ENCODE results near the gene ERGIC1.

DNA sequence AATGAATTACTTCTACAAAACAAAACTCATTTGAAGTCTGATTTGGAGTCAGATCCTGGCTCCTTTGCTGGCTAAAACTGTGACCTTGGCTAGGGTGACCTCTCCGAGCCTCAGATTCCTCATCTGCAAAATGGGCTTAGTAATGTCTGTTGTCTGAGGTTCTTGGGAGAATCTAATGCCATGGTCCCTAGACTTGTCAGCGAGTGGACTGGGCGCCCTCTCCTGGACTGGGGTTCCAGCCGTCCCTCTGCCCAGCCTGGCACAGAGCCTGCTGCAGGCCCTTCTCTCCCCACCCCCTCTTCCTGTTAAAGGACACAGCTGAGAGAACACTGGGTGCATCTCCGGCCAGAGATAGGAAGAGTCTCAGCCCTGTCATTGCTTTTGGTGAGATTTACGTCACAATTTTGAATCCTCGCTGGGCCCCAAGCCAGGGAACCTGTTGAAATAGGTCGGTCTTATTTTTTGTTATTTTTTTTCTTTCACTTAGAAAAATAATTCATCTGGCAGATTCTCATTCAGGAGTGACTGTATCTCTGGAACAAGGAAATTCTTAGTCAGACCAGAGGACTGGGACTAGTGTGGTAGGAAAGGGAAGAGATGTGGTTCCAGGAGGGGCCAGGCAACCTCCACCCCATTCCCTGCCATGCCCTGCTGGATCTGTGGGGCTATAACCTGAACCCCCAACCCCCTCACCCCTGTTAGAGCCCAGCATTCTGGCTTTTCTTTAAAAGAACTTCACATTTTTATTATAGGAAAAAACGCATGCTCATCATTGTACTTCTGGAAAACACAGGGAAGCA lies 77.0 kb downstream of the ERGIC1 start:
- TF ChIP-seq POLR2A (IDR thresholded peaks at IDR 0.05; ENCODE audit: low read depth, low read length) (no peak), ZSCAN29 (IDR thresholded peaks at IDR 0.05) (no peak), SPI1 (IDR thresholded peaks at IDR 0.05; ENCODE audit: borderline replicate concordance, insufficient read depth, low read depth, low read length) (no peak), JUNB (IDR thresholded peaks at IDR 0.05) (no peak), CHD1 (IDR thresholded peaks at IDR 0.05; ENCODE audit: low read depth, low read length) (no peak), EZH2 (IDR thresholded peaks at IDR 0.05; ENCODE audit: borderline replicate concordance, control insufficient read depth, low read depth, low read length) (no peak), NR2F1 (conservative IDR thresholded peaks at IDR 0.05) (0 out of 2 replicates have a peak, but pooled peaks have one; percentile 19)
- TF ChIP-seq, protein P1, sequence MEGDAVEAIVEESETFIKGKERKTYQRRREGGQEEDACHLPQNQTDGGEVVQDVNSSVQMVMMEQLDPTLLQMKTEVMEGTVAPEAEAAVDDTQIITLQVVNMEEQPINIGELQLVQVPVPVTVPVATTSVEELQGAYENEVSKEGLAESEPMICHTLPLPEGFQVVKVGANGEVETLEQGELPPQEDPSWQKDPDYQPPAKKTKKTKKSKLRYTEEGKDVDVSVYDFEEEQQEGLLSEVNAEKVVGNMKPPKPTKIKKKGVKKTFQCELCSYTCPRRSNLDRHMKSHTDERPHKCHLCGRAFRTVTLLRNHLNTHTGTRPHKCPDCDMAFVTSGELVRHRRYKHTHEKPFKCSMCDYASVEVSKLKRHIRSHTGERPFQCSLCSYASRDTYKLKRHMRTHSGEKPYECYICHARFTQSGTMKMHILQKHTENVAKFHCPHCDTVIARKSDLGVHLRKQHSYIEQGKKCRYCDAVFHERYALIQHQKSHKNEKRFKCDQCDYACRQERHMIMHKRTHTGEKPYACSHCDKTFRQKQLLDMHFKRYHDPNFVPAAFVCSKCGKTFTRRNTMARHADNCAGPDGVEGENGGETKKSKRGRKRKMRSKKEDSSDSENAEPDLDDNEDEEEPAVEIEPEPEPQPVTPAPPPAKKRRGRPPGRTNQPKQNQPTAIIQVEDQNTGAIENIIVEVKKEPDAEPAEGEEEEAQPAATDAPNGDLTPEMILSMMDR (IDR thresholded peaks at IDR 0.05 in 2 of 3, conservative IDR thresholded peaks at IDR 0.05 in 1 of 3; ENCODE audit: control insufficient read depth in 2 of 3, extremely low read depth in 1 of 3, insufficient read depth in 1 of 3, low read depth in 3 of 3, low read length in 3 of 3), result peak; percentile 38 to 61 (median 41); a peak in 4 of 6 replicates
